Right forelimb (tissue), 1 donor: ENCODE results near the gene PLXNA4.
"Not testable (repeated sequence)": the region's sequence is repeated elsewhere in the genome, so short reads cannot be mapped to it uniquely, and the experiment has no call there.

ENCODE experiments used
- DNase-seq: peaks from one replicate; pipeline ENCODE4 v3.0.0-alpha.2; 2018

Gene PLXNA4, protein sequence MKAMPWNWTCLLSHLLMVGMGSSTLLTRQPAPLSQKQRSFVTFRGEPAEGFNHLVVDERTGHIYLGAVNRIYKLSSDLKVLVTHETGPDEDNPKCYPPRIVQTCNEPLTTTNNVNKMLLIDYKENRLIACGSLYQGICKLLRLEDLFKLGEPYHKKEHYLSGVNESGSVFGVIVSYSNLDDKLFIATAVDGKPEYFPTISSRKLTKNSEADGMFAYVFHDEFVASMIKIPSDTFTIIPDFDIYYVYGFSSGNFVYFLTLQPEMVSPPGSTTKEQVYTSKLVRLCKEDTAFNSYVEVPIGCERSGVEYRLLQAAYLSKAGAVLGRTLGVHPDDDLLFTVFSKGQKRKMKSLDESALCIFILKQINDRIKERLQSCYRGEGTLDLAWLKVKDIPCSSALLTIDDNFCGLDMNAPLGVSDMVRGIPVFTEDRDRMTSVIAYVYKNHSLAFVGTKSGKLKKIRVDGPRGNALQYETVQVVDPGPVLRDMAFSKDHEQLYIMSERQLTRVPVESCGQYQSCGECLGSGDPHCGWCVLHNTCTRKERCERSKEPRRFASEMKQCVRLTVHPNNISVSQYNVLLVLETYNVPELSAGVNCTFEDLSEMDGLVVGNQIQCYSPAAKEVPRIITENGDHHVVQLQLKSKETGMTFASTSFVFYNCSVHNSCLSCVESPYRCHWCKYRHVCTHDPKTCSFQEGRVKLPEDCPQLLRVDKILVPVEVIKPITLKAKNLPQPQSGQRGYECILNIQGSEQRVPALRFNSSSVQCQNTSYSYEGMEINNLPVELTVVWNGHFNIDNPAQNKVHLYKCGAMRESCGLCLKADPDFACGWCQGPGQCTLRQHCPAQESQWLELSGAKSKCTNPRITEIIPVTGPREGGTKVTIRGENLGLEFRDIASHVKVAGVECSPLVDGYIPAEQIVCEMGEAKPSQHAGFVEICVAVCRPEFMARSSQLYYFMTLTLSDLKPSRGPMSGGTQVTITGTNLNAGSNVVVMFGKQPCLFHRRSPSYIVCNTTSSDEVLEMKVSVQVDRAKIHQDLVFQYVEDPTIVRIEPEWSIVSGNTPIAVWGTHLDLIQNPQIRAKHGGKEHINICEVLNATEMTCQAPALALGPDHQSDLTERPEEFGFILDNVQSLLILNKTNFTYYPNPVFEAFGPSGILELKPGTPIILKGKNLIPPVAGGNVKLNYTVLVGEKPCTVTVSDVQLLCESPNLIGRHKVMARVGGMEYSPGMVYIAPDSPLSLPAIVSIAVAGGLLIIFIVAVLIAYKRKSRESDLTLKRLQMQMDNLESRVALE (N-terminal part only)

DNA sequence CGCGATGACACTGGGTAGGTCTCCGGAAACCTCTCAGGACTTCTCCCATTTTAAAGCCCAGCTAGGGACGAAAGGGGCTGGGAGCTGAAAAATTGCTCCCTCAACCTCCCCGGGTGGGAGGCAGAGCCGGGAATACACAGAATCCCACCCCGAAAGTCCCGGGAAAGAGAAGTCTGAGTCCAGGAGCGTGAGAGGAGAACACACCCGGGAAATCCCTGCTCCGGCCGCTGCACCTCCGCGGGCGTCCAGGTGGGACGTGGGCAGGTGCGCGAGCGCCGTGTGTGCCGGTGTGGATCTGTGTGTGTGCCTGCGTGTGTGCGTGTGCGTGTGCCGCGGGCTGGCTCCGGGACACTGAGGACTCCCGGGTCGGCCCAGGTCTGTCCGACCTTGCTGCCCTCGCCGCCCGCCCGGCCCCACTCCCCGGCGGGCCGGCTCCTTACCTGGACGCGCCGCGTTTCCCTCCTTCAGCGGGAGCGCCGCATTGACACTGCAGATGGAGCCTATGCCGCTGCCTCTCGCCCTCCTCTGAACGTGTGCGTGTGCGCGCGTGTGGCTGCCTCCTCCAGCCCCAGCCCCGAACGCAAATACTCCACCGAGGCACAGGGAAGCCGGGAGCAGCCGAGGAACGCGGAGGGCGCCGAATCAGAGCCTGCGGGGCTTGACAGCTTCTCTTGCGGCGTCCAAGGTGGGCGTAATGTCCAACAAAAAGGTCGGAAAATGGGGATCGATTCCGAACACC, at the start of gene PLXNA4:
Gene PLXNA4, minus strand, starts transcription at position 489 of the 739 bp plus-strand sequence. CDS start 67,777 bp downstream, outside the sequence.
- DNase-seq, result peak; percentile 54

DNA sequence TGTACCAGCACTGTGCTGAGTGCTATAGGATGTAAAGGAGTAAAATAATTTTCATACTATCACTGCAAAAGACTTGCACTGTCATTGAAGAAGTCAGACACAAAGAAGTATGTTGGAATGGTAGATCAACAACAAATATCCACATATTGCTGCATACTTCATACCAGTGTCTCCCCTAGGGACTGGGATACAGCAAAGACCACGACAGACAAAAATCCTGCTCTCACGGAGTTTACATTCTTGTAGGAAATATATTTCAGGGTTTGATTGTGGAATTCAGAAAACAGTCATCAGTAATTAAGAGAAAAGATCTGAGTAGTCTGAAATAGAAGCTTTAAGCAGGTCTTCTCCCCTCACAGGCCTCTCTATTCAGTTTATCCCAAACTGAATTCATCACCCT, 49.4 kb upstream of the PLXNA4 start:
- no peak for DNase-seq

DNA sequence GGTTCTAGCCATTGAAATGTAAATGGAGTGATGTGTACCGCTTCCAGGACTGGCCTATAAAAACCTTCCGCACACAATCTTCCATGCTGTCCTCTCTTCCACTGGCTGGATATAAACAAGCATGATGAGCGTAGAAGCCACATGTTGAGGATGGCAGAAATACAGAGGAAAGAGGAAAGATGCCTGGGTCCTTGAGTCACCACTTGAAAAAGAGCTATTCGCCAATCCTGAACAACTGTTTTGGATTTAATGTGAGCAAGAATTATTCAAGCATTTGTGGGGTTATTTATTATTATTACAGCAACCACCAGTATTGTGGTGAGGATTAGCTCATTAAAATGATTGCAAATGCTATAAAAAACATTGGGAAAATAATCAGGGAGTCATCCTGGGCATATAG, 45.8 kb upstream of the PLXNA4 start:
- DNase-seq, result no peak

DNA sequence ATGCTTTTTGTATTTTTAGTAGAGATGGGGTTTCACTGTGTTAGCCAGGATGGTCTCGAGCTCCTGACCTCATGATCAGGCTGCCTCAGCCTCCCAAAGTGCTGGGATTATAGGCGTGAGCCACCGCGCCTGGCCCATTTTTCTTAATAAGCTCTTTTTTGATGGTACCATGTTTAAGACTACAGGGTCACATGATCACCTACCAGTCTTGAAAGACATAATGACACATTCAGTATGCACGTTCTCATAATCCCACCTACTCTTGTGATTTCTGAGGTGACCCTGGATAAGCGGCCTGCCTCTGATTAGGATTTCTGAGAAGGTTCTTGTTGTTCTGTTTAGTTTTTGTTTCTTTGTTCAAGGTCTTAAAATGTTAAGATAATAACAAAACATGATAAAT, 43.7 kb upstream of the PLXNA4 start:
- DNase-seq, result no peak

DNA sequence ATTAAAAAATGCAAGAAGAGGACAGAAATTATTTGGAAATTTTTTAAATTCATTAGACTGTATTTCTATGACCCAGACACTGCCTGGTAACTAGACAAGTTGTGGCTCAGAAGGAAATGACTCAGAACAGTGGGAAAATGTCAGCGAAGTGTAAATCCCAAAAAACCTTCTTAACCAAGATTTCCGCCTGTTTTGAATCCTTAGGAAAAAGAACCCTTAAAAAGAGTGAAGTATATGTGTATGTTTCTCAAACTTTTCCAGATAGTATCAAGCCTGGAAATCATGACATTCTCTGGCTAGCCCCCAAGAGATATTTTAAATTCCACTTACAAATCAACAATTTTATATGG, 42.7 kb upstream of the PLXNA4 start:
- DNase-seq, result no peak

DNA sequence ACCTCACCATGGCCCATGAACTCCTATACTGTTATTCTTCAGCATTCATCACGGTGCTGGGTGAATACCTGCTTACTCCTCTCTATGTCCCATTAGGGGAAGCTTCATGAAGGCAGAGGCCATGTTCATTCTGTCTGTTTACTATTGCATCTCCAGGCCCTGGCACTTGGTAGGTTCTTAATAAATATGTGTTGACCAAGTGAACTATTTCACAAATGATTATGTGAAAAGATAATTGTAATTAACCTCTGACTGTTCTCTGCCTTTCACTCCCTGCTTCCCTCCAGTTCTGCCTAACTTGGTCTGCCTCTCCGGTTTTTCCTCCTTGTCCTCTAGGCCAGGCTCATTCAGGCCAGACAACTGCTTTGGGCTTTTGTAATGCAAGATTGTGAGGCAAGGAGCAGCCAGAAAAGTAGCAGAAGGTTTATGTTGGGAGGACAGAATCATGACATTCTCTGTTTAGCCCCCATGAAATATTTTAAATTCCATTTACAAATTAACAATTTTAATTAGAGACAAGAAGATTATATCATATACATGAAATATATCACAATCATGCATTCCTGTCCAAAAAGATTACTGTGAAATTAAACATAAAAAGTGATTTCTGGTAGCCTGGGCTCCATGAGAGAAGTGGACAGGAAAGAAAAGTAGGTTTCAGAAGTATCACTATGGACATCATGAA, 42.1 kb upstream of the PLXNA4 start:
- no peak for DNase-seq

DNA sequence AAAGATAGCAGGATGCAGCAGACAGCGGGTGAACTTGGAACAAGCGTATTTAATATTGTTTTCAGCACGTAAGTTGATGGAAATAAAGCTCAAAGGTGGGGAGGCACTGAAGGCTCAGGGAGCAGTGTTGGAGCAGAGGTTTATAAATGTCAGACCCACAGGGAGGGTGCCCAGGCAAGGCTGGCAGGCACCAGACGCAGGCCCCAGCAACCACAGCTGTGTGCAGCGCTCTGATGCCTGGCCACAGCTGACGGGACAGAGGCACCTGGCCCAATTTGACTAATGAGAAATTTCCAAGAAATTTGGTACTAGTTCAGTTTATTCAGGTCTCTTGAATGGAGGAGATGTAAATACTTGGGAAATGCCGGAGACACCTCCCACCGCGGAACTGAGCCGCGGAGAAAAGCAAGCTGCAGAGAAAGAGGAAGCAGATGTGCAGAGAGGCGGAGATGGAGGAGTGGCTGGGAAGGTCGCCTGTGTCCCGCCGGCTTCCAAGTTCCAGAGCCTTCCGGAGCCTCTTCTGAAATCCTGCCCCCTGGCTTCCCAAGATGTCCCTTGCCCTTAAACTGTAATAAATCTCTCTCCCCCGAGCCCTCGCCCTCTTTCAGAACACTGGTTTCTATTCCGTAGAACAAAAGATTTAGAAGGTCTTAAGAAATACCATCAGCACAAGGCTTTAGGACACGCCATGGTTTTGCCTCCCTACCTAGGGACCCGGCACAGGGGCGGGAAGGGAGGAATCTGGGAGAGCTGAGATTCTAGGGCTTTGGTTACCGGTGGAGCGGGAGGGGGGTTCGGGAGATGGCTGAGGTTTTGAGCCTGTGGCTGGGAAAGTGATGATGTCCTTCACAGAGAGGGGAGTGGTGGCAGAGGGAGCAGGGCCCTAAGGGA, 38.4 kb upstream of the PLXNA4 start:
- peak; percentile 75 for DNase-seq

DNA sequence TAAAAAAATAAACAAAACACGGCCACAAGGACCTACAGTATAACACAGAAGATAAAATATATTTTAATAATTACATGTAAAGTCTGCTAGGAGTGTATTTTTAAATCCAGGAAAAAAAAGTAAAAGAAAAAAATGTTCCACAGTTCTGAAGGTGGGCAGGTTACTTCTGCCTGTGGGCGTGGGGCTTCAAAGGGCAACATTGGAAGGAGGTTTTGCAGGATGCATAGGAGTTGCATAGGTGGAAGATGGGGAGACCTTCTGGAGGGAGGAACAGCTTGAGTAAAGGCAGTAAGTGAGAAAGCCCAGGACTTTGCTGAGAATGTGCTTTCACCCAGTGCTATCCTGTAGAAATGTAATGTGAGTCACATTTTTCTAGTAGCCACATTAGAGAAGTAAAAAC, 37.5 kb upstream of the PLXNA4 start:
- no peak for DNase-seq

DNA sequence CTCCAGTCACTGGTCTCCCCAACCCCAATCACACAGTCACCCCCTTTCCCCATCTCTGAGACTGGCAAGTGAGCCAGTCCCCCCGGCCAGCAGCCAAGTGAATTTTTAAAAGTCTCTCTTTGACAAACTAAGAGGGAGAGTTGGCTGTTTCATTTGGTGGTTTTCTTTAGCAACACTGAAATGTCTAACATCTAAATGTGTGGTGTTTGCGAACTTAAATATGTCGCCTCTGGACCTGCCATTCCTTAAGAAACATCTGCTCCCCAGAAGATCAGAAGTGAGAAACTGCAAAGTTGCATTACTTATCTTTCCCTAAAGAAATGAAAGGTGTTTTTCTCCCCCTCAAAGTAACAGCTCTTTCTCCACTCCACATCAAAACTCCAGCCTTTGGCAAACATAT, 34.7 kb upstream of the PLXNA4 start:
- DNase-seq, result no peak

DNA sequence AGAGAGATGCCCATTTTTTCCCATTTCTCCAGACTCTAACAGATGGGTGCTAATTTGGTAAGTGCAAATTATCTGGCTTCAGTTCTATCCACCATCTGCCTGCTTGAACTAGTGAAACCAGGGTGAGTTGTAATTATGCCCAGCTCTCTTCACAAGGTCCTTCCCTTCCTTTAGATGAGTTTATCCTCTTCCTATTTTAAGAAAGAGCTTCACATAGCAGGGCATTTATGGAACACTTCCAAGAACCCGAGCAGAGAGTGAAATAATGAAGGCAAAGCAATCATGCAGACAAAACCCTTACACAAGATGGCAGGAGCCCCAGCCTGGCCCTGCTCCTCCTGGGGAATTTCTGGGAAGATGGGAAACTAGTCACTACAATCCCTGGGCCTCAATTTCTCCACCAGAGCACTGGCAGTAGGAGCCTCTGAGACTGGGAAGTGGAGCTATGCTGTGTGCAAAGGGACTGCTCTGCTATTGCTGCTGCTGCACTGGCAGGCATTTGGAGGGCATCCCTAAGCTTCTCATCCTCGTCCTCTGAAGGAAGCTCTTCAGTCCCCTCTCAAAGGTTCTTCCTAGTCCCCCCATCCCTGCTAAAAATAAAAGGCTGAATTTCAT, 33.7 kb upstream of the PLXNA4 start:
- no peak for DNase-seq

DNA sequence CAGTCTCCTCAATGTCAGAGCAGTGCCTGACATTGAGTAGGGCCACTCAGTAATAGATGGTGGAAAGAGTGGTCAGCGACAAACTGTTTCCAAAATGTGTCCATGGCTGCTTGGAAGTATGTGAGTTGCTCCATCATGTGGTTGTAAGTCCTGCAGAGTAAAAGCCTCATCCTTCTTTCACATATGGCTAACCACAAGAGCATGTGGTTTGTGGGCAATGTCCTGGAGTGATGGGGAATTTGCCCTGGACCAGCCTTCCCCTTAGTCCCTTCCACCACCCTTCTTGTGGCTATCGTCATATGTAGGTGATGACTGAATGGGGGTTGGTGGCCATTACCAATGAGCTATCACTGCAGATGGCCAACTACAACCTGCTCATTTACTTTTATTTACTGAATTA, 33.0 kb upstream of the PLXNA4 start:
- no peak for DNase-seq

DNA sequence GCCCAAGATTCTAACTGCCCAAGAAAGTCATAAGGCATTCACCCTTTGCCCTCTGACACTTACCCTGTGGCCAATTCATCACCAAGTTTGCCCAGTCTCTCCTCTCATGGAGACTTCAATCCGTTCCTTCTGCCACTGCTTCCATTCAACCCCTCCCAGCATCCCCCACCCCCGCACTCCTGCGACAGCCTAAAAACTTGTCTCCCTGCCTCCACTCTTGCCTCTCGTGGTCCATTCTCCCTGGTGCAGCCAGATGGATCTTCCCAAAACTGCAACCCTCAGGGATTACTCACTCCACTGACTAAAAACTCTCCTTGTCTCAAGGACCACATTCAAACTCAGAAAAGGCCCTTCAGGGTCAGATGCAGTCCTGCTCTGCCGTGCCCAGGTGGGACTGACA, 32.3 kb upstream of the PLXNA4 start:
- no peak for DNase-seq

DNA sequence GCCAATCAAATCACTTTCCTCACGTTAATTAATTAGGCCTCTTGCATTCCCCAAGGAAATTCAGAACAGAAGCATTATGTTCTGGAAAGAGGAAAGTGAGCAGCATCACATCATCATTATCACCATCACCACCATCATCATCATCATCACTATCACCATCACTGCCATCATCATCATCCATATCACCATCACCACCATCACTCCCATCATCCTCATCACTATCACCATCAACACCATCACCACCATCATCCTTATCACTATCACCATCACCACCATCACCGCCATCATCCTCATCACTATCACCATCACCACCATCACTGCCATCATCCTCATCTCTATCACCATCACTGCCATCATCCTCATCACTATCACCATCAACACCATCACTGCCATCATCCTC, 31.4 kb upstream of the PLXNA4 start:
- no peak for DNase-seq

DNA sequence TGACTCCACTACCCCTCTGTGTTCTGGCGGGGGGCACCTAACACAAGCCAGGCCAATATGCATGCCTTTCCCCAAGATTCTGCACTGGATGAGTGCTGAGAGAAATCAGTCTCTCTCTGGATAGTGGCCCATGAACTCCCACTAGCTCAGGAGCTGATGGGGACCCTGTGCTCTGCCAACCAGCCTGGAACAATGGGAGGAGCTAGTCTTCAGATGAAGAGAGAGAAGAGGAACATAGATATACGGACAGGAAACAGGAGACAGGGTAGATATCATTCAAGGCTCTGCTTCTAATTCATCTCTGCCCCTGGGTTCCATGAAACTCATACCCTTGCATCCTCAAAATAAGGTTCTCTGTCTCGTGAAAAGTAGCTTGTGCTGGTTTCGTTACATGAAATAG, 27.9 kb upstream of the PLXNA4 start:
- no peak for DNase-seq

DNA sequence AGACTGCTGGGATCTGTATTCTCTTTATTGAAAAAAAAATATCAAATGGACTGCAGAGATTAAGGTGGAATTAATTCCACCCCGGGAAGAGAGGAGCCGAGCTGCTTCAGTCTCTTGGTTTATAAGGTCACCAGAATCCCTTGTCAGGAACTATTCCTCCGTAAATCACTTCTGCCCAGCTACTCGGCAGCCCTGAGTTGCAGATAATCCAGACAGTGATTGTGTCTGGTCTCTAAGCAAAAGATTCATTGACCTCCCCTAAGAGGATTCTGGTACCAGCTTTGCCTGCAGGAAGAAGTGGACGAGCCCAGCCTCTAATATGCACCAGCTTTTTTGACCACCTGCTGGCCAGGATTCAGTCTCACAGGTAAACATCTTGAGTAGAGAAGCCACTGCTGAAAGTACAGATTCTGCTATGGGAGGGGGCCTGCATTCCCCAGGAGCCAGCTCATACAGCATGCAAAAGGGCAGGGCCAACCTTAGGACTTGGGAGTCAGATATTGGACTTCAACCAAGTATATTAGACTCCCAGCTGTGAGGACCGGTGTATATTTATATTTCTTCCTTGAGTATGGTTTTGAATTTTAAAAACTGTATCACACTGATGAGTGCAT, 27.1 kb upstream of the PLXNA4 start:
- DNase-seq, result no peak

DNA sequence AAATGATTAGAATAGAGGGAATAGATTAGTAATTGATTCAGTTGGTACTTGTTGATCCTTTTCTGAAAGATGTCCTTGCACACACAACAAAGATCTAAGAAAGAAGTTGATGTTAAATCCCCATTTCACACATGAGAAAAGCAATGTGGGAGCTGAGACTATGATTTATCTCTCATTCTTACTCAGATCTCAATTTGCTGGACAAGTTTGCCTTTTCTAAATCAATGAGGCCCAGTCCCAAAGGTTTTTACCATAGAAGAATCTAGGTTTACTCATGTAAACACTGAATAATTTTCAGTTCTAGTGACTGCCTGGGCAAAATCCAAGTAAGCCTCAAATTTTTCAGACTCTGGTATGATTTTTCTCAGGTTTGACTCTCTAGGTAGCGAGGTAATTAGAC, 25.5 kb upstream of the PLXNA4 start:
- no peak for DNase-seq

DNA sequence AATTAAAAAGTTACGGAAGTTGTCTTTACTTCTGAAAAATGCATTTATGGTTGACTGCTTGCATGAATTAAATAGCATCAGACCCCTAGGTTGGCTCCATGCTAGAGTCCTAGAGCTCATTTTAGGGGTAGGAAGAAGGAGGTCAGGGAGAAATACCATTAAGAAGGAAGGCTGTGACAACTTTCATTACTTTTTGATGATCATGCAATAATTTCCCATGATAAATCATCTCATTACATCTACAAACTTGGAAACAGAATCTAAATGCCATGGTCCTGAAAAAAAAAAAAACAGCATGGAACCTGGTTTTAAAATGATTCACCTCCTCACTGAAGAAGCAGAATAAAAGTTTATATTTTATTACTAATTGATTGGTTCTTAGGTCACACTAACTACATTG, 20.3 kb upstream of the PLXNA4 start:
- DNase-seq, result no peak

DNA sequence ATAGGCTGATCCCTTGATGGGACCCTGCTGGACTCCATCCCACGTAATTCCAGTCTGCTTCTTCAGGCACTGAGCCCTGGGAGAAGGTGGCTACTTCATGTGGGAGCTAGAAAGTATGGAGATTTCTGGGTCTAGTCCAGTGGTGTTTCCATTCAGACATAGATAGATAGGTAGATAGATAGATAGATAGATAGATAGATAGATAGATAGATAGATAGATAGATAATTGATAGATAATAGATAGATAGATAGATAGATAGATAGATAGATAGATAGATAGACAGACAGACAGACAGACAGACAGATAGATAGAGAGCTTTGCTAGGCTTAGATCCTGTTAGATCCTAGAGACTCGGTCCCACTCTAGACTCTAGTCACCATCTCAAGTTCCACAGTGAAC, 18.5 kb upstream of the PLXNA4 start:
- DNase-seq, result not testable (repeated sequence)

DNA sequence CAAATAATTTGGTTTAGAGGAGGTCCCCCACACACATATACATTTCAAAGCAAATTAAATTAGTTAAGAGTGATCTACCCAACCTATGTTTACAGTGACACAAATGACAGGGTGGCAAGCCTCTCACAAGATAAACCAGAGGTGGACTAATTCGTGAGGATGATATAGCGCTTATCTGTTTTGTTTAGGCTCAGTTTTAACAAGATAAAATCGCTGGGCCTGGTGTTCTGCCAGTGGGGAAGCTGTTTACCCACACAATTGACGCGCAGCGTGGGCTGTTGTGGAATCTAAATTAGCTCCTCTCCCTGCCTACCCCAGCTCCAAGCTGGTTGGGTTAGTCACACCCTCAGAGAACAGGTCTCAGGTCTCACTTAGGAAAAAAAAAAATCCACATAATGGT, 16.7 kb upstream of the PLXNA4 start:
- no peak for DNase-seq
